Adrenal gland (tissue), 12 donors: Measurements from ENCODE around the gene SLC35F2. TPM values are rescaled to one million over a fixed set of nuclear protein-coding genes. Genes with fewer than 3 reads are reported as not detected.

ENCODE experiments used
- DNase-seq, 7 donors: peaks; one replicate each; pipeline ENCODE4 v3.0.0-alpha.2; 2019 to 2020
- H3K27ac ChIP-seq, 5 donors: fragments of 200-600 bp; sonication (generic) in 4 of 5; 1 replicate in 3 of 5; 2 replicates in 2 of 5; pipeline versions ENCODE4 v1.5.1 to v1.8.0; 2016 to 2020; ENCODE audit warnings: mild to moderate bottlenecking in 1 of 5
- H3K27me3 ChIP-seq: fragments of 200-600 bp; 2 replicates; pipeline ENCODE4 v1.8.0; 2021
- H3K36me3 ChIP-seq, 2 donors: fragments of 200-600 bp; replicated peaks in 1 of 2; 1 replicate in 1 of 2; 2 replicates in 1 of 2; pipeline versions ENCODE4 v1.5.1 to v1.8.0; 2018 to 2022
- H3K4me1 ChIP-seq, 2 donors: fragments of 200-600 bp; replicated peaks in 1 of 2; 1 replicate in 1 of 2; 2 replicates in 1 of 2; pipeline versions ENCODE4 v1.5.1 to v1.8.0; 2018 to 2021
- H3K4me3 ChIP-seq, 4 donors: fragments of 200-600 bp; sonication (generic) in 3 of 4; one replicate each; pipeline ENCODE4 v1.5.1; 2016 to 2018
- H3K9me3 ChIP-seq, 3 donors: fragments of 200-600 bp; sonication (generic) in 1 of 3; replicated peaks in 1 of 3; 1 replicate in 2 of 3; 2 replicates in 1 of 3; pipeline versions ENCODE4 v1.5.1 to v1.8.0; 2016 to 2021
- POLR2A ChIP-seq, 2 donors: fragments of 450-650 bp; IDR thresholded peaks; one replicate each; pipeline ENCODE4 v1.6.1; 2017; ENCODE audit warnings: antibody characterized with exemption in 2 of 2, mild to moderate bottlenecking in 2 of 2, moderate library complexity in 1 of 2
- WGBS, 4 donors: extraction: QIAGEN DNeasy Blood & Tissue Kit in 2 of 4; methylation state at CpG; one replicate each; pipeline versions ENCODE4 v1.1.5 to v1.1.7; 2013 to 2017; 5-methylcytosine and 5-hydroxymethylcytosine counted together
- intact Hi-C, 2 donors: fragments of 100-400 bp; cut with DNase I; formaldehyde crosslinking; loops; one replicate each; pipeline versions ENCODE4 v1.14.1 to v1.15.0; 2022 to 2023
- polyA plus RNA-seq, 3 donors: library from polyadenylated mRNA; stranded (reverse); fragments of 200-250 nt in 2 of 3; fragments of 350-450 nt in 1 of 3; fragmentation: Illumina TruSeq in 1 of 3; extraction: RNeasy Lipid Tissue Mini Kit (QIAGEN cat#74804) in 1 of 3; gene quantifications; one replicate each; pipeline ENCODE4 v1.2.3, GENCODE V29; 2013 to 2014
- total RNA-seq, 9 donors: library from RNA; depleted of rRNA in 4 of 9; stranded (reverse); fragments of >200 nt in 4 of 9; fragments of 120-200 nt in 1 of 9; fragmentation: NEBNext Ultra II Directional in 1 of 9; extraction: Animal tissue kit (Norgen Biotek cat#: 25700) in 1 of 9; gene quantifications; one replicate each; pipeline versions ENCODE4 v1.1.0 to v1.2.4, GENCODE V29; 2013 to 2023
- TF ChIP-seq, protein P1 (sequence below), 6 experiments: fragments of 450-650 bp in 4 of 6; fragments of 200-600 bp in 2 of 6; sonication (generic) in 1 of 6; IDR thresholded peaks; 1 replicate in 5 of 6; 2 replicates in 1 of 6; pipeline versions ENCODE4 v1.5.1 to v1.8.0; 2016 to 2021; ENCODE audit warnings: antibody characterized with exemption in 6 of 6, mild to moderate bottlenecking in 2 of 6, moderate library complexity in 1 of 6
- donor health status: healthy with polysubstance abuse.
- donor health status: Bipolar disorder and iron deficiency.
- donor health status: DM: yes; HTN: yes; CAD: no.
- donor health status: DM: no; HTN: no; CAD: no.
- donor health status: DM: no; HTN: no; CAD: no.
- donor health status: DM: yes; HTN: yes; CAD: no.

Gene SLC35F2
- total and polyA plus RNA-seq, 12 donors = 0.33 to 6.3 (median 1.6) TPM

DNA sequence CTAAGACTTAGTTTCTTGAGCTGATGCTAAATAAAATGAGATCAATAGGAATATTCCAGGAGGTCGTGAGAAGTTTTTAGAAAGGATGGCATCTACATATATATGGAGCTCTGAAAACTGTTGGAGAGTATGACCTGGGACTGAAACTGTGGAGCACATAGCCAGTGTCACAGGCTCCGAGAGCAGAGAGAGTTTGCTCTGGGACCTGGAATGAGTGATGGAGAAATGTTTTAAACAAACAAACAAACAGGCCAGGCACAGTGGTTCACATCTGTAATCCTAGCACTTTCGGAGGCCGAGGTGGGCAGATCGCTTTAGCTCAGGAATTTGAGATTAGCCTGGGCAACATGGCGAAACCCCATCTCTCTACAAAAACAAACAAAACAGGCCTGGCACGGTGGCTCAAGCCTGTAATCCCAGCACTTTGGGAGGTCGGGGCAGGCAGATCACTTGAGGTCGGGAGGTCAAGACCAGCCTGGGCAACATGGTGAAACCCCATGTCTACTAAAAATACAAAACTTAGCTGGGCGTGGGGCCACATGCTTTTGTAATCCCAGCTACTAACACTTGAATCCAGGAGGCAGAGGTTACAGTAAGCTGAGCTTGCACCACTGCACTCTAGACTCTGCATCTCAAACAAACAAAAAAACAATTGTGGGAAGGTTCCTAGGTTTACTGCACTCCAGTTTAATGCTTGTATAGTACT lies 67.1 kb downstream of the SLC35F2 start:
- Histone ChIP-seq H3K4me3 (no peak overlapping the region), H3K9me3 (no peaks in the 10 kb centered on the region), H3K4me1 (no peaks in the 10 kb centered on the region), H3K27me3 (no peaks in the 10 kb centered on the region), H3K36me3 (no peaks in the 10 kb centered on the region), H3K27ac (no peak overlapping the region)
- TF ChIP-seq POLR2A (IDR thresholded peaks at IDR 0.05) = no peak
- TF ChIP-seq, protein P1, sequence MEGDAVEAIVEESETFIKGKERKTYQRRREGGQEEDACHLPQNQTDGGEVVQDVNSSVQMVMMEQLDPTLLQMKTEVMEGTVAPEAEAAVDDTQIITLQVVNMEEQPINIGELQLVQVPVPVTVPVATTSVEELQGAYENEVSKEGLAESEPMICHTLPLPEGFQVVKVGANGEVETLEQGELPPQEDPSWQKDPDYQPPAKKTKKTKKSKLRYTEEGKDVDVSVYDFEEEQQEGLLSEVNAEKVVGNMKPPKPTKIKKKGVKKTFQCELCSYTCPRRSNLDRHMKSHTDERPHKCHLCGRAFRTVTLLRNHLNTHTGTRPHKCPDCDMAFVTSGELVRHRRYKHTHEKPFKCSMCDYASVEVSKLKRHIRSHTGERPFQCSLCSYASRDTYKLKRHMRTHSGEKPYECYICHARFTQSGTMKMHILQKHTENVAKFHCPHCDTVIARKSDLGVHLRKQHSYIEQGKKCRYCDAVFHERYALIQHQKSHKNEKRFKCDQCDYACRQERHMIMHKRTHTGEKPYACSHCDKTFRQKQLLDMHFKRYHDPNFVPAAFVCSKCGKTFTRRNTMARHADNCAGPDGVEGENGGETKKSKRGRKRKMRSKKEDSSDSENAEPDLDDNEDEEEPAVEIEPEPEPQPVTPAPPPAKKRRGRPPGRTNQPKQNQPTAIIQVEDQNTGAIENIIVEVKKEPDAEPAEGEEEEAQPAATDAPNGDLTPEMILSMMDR (IDR thresholded peaks at IDR 0.05) = no peak
- DNase-seq = no peak
- WGBS, 4 donors = 72 to 80% (median 76%) methylated on average over 6 to 10 of the region's 10 CpGs
- intact Hi-C loops = no loop called here

GRCh38 chr11:107789767-107790166 lies 68.8 kb downstream of the SLC35F2 start:
- Histone ChIP-seq H3K27ac (no peak overlapping the region), H3K4me1 (no peaks in the 10 kb centered on the region), H3K9me3 (no peaks in the 10 kb centered on the region), H3K4me3 (no peak overlapping the region), H3K27me3 (no peaks in the 10 kb centered on the region), H3K36me3 (no peaks in the 10 kb centered on the region)
- TF ChIP-seq POLR2A (IDR thresholded peaks at IDR 0.05) = no peak
- TF ChIP-seq, protein P1 (IDR thresholded peaks at IDR 0.05) = no peak
- intact Hi-C loops = no loop called here
- DNase-seq = no peak
- 89 to 98% (median 90%) methylated on average over 7 of the region's 7 CpGs for WGBS, 4 donors

- intact Hi-C loops = no loop called here
- Histone ChIP-seq H3K4me1 (no peaks in the 10 kb centered on the region), H3K4me3 (no peak overlapping the region), H3K9me3 (no peaks in the 10 kb centered on the region), H3K27me3 (no peaks in the 10 kb centered on the region), H3K27ac (no peak overlapping the region), H3K36me3 (no peaks in the 10 kb centered on the region)
- DNase-seq = no peak
- WGBS, 4 donors = 83 to 92% (median 89%) methylated on average over 5 of the region's 5 CpGs
- TF ChIP-seq, protein P1 (IDR thresholded peaks at IDR 0.05) = no peak
- no peak for TF ChIP-seq POLR2A (IDR thresholded peaks at IDR 0.05)
Measured at GRCh38 chr11:107787733-107788132, 70.9 kb downstream of the SLC35F2 start.

DNA sequence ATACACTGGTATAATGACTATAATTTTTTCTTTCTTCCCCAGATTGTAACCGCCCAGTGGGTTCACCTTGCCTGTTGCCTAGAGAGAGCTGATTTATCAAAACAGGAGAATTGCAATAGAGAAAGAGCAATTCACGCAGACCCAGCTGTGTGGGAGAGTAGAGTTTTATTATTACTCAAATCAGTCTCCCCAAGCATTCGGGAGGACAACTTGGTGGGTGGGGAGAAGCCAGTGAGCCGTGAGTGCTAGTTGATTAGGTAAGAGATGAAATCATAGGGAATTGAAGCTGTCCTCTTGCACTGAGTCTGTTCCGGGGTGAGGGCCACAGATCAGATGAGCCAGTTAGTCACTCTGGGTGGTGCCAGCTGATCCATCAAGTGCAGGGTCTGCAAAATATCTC lies 73.2 kb downstream of the SLC35F2 start:
- no peak for TF ChIP-seq POLR2A (IDR thresholded peaks at IDR 0.05)
- TF ChIP-seq, protein P1 (IDR thresholded peaks at IDR 0.05) = no peak
- H3K9me3 ChIP-seq = no peaks in the 10 kb centered on the region
- intact Hi-C loops = no loop called here

More for the DNA sequence above, 73.2 kb downstream of the SLC35F2 start:
- Histone ChIP-seq H3K4me1 (no peaks in the 10 kb centered on the region), H3K36me3 (no peaks in the 10 kb centered on the region), H3K4me3 (no peak overlapping the region), H3K27ac (no peak overlapping the region), H3K27me3 (no peaks in the 10 kb centered on the region)
- no peak for DNase-seq
- WGBS, 4 donors = 63 to 70% (median 66%) methylated on average over 5 of the region's 5 CpGs
